IMR-90 (cell line): ENCODE data around the gene ZNF311. TPM values are rescaled to one million over a fixed set of nuclear protein-coding genes. Genes with fewer than 3 reads are reported as not detected.

ENCODE experiments used
- ATAC-seq: fragments of 200-7000 bp; cut with Tn5 transposase; 2 replicates; pipeline ENCODE4 v1.9.1; 2020; ENCODE audit warnings: low read depth, mild to moderate bottlenecking, moderate library complexity
- BruUV-seq: library from RNA; stranded (reverse); fragments of 400-500 nt; replicated peaks from 2 replicates; lab custom pipeline; 2021; lab: Mats Ljungman, UMichigan
- CTCF ChIA-PET: fragments of 300-600 bp; formaldehyde crosslinking; extraction: SDS; loops from one replicate; lab custom pipeline; 2021; ENCODE audit warnings: antibody characterized with exemption; lab: Yijun Ruan, JAX
- POLR2A ChIA-PET: fragments of 300-600 bp; sonication (Branson Sonifier 250); formaldehyde crosslinking; loops from one replicate; lab custom pipeline; 2022; ENCODE audit warnings: antibody characterized with exemption; ENCODE audit not compliant: unreplicated experiment; lab: Charles Lee
- DNase-seq: peaks from one replicate; pipeline ENCODE4 v3.0.0; 2013
- H2AFZ ChIP-seq: replicated peaks from 2 replicates; pipeline ENCODE3; 2013; ENCODE audit warnings: low read length, mild to moderate bottlenecking; ENCODE audit not compliant: poor library complexity
- H2AK5ac ChIP-seq: 2 replicates; pipeline ENCODE4 v1.6.1; 2013; ENCODE audit warnings: low read depth, low read length, inconsistent platforms
- H2AK9ac ChIP-seq: replicated peaks from 2 replicates; pipeline ENCODE3; 2013; ENCODE audit warnings: mild to moderate bottlenecking, low read depth, low read length, moderate library complexity; ENCODE audit not compliant: poor library complexity
- H2BK120ac ChIP-seq: 2 replicates; pipeline ENCODE4 v1.6.1; 2013; ENCODE audit warnings: low read depth, low read length, inconsistent platforms
- H2BK15ac ChIP-seq: 3 replicates; pipeline ENCODE4 v1.6.1; 2013; ENCODE audit warnings: low read depth, low read length, inconsistent platforms
- H2BK20ac ChIP-seq: 2 replicates; pipeline ENCODE4 v1.6.1; 2013; ENCODE audit warnings: low read depth, mild to moderate bottlenecking, inconsistent platforms, low read length, moderate library complexity
- H2BK5ac ChIP-seq: 2 replicates; pipeline ENCODE4 v1.6.1; 2013; ENCODE audit warnings: mild to moderate bottlenecking, low read depth, low read length, inconsistent platforms; ENCODE audit not compliant: poor library complexity, severe bottlenecking
- H3K14ac ChIP-seq: replicated peaks from 2 replicates; pipeline ENCODE4 v1.6.1; 2013; ENCODE audit warnings: low read depth, low read length, inconsistent platforms
- H3K18ac ChIP-seq: 2 replicates; pipeline ENCODE4 v1.6.1; 2013; ENCODE audit warnings: low read depth, low read length, control low read depth
- H3K23ac ChIP-seq: 2 replicates; pipeline ENCODE4 v1.6.1; 2013; ENCODE audit warnings: low read depth, low read length, inconsistent platforms
- H3K27ac ChIP-seq: 2 replicates; pipeline ENCODE4 v1.5.1; 2013; ENCODE audit warnings: mild to moderate bottlenecking, control low read depth, low read length; ENCODE audit not compliant: insufficient read depth
- H3K27me3 ChIP-seq: 2 replicates; pipeline ENCODE4 v1.6.1; 2013; ENCODE audit warnings: low read length; ENCODE audit not compliant: control insufficient read depth, insufficient read depth
- H3K36me3 ChIP-seq: 2 replicates; pipeline ENCODE4 v1.6.1; 2013; ENCODE audit warnings: low read length, mixed read lengths; ENCODE audit not compliant: control insufficient read depth, insufficient read depth
- H3K4ac ChIP-seq: 2 replicates; pipeline ENCODE4 v1.6.1; 2013; ENCODE audit warnings: low read depth, low read length, inconsistent platforms
- H3K4me1 ChIP-seq: 2 replicates; pipeline ENCODE4 v1.6.1; 2013; ENCODE audit warnings: low read length, mixed read lengths; ENCODE audit not compliant: control insufficient read depth, insufficient read depth
- H3K4me2 ChIP-seq: 2 replicates; pipeline ENCODE4 v1.6.1; 2013; ENCODE audit warnings: low read depth, mild to moderate bottlenecking, control low read depth, low read length, moderate library complexity
- H3K4me3 ChIP-seq: 2 replicates; pipeline ENCODE4 v1.5.1; 2013; ENCODE audit warnings: low read depth, mild to moderate bottlenecking, control low read depth, low read length, moderate library complexity; ENCODE audit not compliant: insufficient read depth
- H3K56ac ChIP-seq: 2 replicates; pipeline ENCODE4 v1.6.1; 2013; ENCODE audit warnings: low read length, inconsistent platforms; ENCODE audit not compliant: insufficient read depth; ENCODE audit errors: extremely low read depth
- H3K79me1 ChIP-seq, 2 experiments: 2 replicates each; pipeline ENCODE4 v1.6.1; 2013; ENCODE audit warnings: low read length in 2 of 2, inconsistent platforms in 1 of 2, low read depth in 1 of 2
- H3K9ac ChIP-seq: 2 replicates; pipeline ENCODE4 v1.6.1; 2013; ENCODE audit warnings: low read depth, low read length, control low read depth
- H3K9me1 ChIP-seq: 2 replicates; pipeline ENCODE4 v1.6.1; 2013; ENCODE audit warnings: low read length, inconsistent platforms; ENCODE audit not compliant: insufficient read depth
- H3K9me3 ChIP-seq: 2 replicates; pipeline ENCODE4 v1.6.1; 2013; ENCODE audit warnings: low read length; ENCODE audit not compliant: control insufficient read depth, insufficient read depth
- H4K20me1 ChIP-seq: 2 replicates; pipeline ENCODE4 v1.6.1; 2013; ENCODE audit warnings: low read length, inconsistent platforms; ENCODE audit not compliant: insufficient read depth
- H4K5ac ChIP-seq: 2 replicates; pipeline ENCODE4 v1.6.1; 2013; ENCODE audit warnings: mild to moderate bottlenecking, low read depth, low read length, control low read depth
- H4K8ac ChIP-seq, 2 experiments: 2 replicates each; pipeline ENCODE4 v1.6.1; 2013; ENCODE audit warnings: low read depth in 2 of 2, low read length in 2 of 2, control low read depth in 1 of 2, inconsistent platforms in 1 of 2
- H4K91ac ChIP-seq: 2 replicates; pipeline ENCODE4 v1.6.1; 2013; ENCODE audit warnings: low read depth, low read length, inconsistent platforms; ENCODE audit not compliant: insufficient read depth
- BHLHE40 ChIP-seq: fragments of 150-350 bp; IDR thresholded peaks from 2 replicates; pipeline ENCODE4 v1.6.1; 2016; ENCODE audit warnings: mild to moderate bottlenecking, low read depth, low read length
- CEBPB ChIP-seq: IDR thresholded peaks from 2 replicates; pipeline ENCODE4 v1.6.1; 2012; ENCODE audit warnings: low read depth, low read length, improper control_type of control experiment
- CHD1 ChIP-seq: IDR thresholded peaks from 2 replicates; pipeline ENCODE4 v1.6.1; 2012; ENCODE audit warnings: low read depth, low read length, improper control_type of control experiment
- CTCF ChIP-seq: conservative IDR thresholded peaks from 2 replicates; pipeline ENCODE4 v1.5.1; 2012; ENCODE audit warnings: mild to moderate bottlenecking, low read depth, low read length, improper control_type of control experiment
- ELK1 ChIP-seq: fragments of 150-350 bp; IDR thresholded peaks from 2 replicates; pipeline ENCODE4 v1.6.1; 2016; ENCODE audit warnings: low read depth, mild to moderate bottlenecking, low read length, moderate library complexity, borderline replicate concordance
- FOS ChIP-seq: fragments of 150-350 bp; IDR thresholded peaks from 2 replicates; pipeline ENCODE4 v1.6.1; 2016; ENCODE audit warnings: low read depth, low read length
- MAFK ChIP-seq: IDR thresholded peaks from 2 replicates; pipeline ENCODE4 v1.6.1; 2012; ENCODE audit warnings: low read depth, low read length, improper control_type of control experiment
- MAZ ChIP-seq: IDR thresholded peaks from 2 replicates; pipeline ENCODE4 v1.6.1; 2012; ENCODE audit warnings: low read depth, mild to moderate bottlenecking, low read length, improper control_type of control experiment, moderate library complexity, borderline replicate concordance
- MXI1 ChIP-seq: IDR thresholded peaks from 2 replicates; pipeline ENCODE4 v1.6.1; 2012; ENCODE audit warnings: low read depth, mild to moderate bottlenecking, low read length, moderate library complexity, borderline replicate concordance
- NFE2L2 ChIP-seq: fragments of 150-350 bp; IDR thresholded peaks from 2 replicates; pipeline ENCODE4 v1.6.1; 2016; ENCODE audit warnings: low read depth, mild to moderate bottlenecking, low read length
- POLR2A ChIP-seq: IDR thresholded peaks from 2 replicates; pipeline ENCODE4 v1.6.1; 2012; ENCODE audit warnings: mild to moderate bottlenecking, low read depth, low read length
- RAD21 ChIP-seq: IDR thresholded peaks from 2 replicates; pipeline ENCODE4 v1.6.1; 2012; ENCODE audit warnings: low read length, improper control_type of control experiment
- RCOR1 ChIP-seq: IDR thresholded peaks from 2 replicates; pipeline ENCODE4 v1.6.1; 2012; ENCODE audit warnings: mild to moderate bottlenecking, low read length, improper control_type of control experiment; ENCODE audit not compliant: insufficient replicate concordance
- RFX5 ChIP-seq: IDR thresholded peaks from 2 replicates; pipeline ENCODE4 v1.8.0; 2012; ENCODE audit warnings: low read depth, mild to moderate bottlenecking, low read length, moderate library complexity
- SMC3 ChIP-seq: fragments of 150-350 bp; IDR thresholded peaks from 2 replicates; pipeline ENCODE4 v1.6.1; 2016; ENCODE audit warnings: low read depth, mild to moderate bottlenecking, antibody characterized with exemption, low read length, moderate library complexity
- USF2 ChIP-seq: fragments of 150-350 bp; IDR thresholded peaks from 2 replicates; pipeline ENCODE4 v1.6.1; 2017; ENCODE audit warnings: mild to moderate bottlenecking, antibody characterized with exemption, low read length, low read depth
- WGBS, 2 experiments: methylation state at CpG; one replicate each; pipeline versions ENCODE4 v1.1.5 to v1.1.7; 2013; ENCODE audit warnings: missing lambda C conversion rate in 2 of 2; ENCODE audit not compliant: insufficient read length in 1 of 2; ENCODE audit errors: extremely low coverage in 2 of 2; 5-methylcytosine and 5-hydroxymethylcytosine counted together
- dilution Hi-C: fragments of 300-500 bp; cut with HindIII; formaldehyde crosslinking; loops from one replicate; pipeline ENCODE4 v1.14.3; 2018; ENCODE audit warnings: low sequenced_read_pairs; ENCODE audit not compliant: unreplicated experiment
- in situ Hi-C: fragments of 300-500 bp; cut with MboI; formaldehyde crosslinking; loops from 3 replicates; pipeline ENCODE4 v1.14.3; 2019; ENCODE audit warnings: low sequenced_read_pairs, inconsistent platforms, mixed read lengths
- intact Hi-C: fragments of 100-400 bp; cut with micrococcal nuclease; formaldehyde crosslinking; loops from 2 replicates; pipeline ENCODE4 v1.10.0; 2022
- polyA plus RNA-seq, 3 experiments: library from polyadenylated mRNA; depleted of rRNA; stranded (reverse); fragments of >200 nt; gene quantifications; 2 replicates each; pipeline ENCODE4 v1.2.3, GENCODE V29; 2012; ENCODE audit warnings: low replicate concordance in 1 of 3
- total RNA-seq: library from RNA; depleted of rRNA; stranded (reverse); fragments of >200 nt; gene quantifications from 2 replicates; pipeline ENCODE4 v1.2.3, GENCODE V29; 2012

Gene ZNF311
- total and polyA plus RNA-seq, 2 of the 4 experiments (the other 2 are of a cell fraction), result 0.34 to 0.36 TPM

GRCh38 chr6:29045075-29045474, 40.0 kb upstream of the ZNF311 start, which contains the start of gene OR2W1:
OR2W1 (minus strand) TSS chr6:29045175; CDS start chr6:29045175, 0 bp downstream.
- H2AK9ac ChIP-seq, result no peak within 1 kb of the TSS
- ATAC-seq (no peak), DNase-seq (no peak)
- in situ Hi-C loops, result no loop called here
- H2BK120ac ChIP-seq, result no peak within 1 kb of the TSS
- no peak within 1 kb of the TSS for H3K14ac ChIP-seq
- H4K20me1 ChIP-seq, result no peaks in the 10 kb centered on the region
- no peak within 1 kb of the TSS for H2BK15ac ChIP-seq
- H3K27ac ChIP-seq, result no peak within 1 kb of the TSS
- H3K9me3 ChIP-seq, result no peaks in the 10 kb centered on the region
- H4K91ac ChIP-seq, result no peak within 1 kb of the TSS
- no peak within 1 kb of the TSS for H2BK20ac ChIP-seq
- H3K36me3 ChIP-seq, result no peaks in the 10 kb centered on the region
- H3K23ac ChIP-seq, result no peak within 1 kb of the TSS
- H3K4me2 ChIP-seq, result no peak within 1 kb of the TSS
- intact Hi-C loops, result no loop called here
- H3K4me1 ChIP-seq, result no peaks in the 10 kb centered on the region
- no peak within 1 kb of the TSS for H3K18ac ChIP-seq
- no peaks in the 10 kb centered on the region for H3K27me3 ChIP-seq
- H3K9me1 ChIP-seq, result no peaks in the 10 kb centered on the region
- no peak within 1 kb of the TSS for H4K8ac ChIP-seq
- no TSS peak for BruUV-seq
- no peak within 1 kb of the TSS for H3K9ac ChIP-seq
- no peak within 1 kb of the TSS for H3K56ac ChIP-seq
- WGBS, 2 experiments, result no CpG with 5 or more reads among the region's 1 CpG
- ChIA-PET CTCF (no interaction called here), POLR2A (no interaction called here)
- H4K5ac ChIP-seq, result no peak within 1 kb of the TSS
- H2BK5ac ChIP-seq, result no peak within 1 kb of the TSS
- no peak within 1 kb of the TSS for H2AK5ac ChIP-seq
- no peaks in the 10 kb centered on the region for H3K79me1 ChIP-seq
- no peak within 1 kb of the TSS for H3K4me3 ChIP-seq
- H3K4ac ChIP-seq, result no peak within 1 kb of the TSS
- TF ChIP-seq NFE2L2 (no peak), CTCF (no peak), POLR2A (no peak), ELK1 (no peak), RCOR1 (no peak), RFX5 (no peak), SMC3 (no peak), FOS (no peak), CHD1 (no peak), CEBPB (no peak), USF2 (no peak), MAFK (no peak), RAD21 (no peak), BHLHE40 (no peak), MXI1 (no peak), MAZ (no peak)
- no peak within 1 kb of the TSS for H2AFZ ChIP-seq
- dilution Hi-C loops, result no loop called here
